ENCODE data around the gene SAP30BP.

- TF ChIP-seq POLR2A (IDR thresholded peaks at IDR 0.05) (no peak), POLR2AphosphoS5 (IDR thresholded peaks at IDR 0.05) (no peak), CTCF (IDR thresholded peaks at IDR 0.05) (no peak), EP300 (IDR thresholded peaks at IDR 0.05) (no peak)
Measured at GRCh38 chr17:75685499-75685898, 18.4 kb downstream of the SAP30BP start.
